Neural cell (in vitro differentiated cells): ENCODE results near the gene NPAS3. TPM values are rescaled to one million over a fixed set of nuclear protein-coding genes. Genes with fewer than 3 reads are reported as not detected.

Source experiments
- H2AFZ ChIP-seq: fragments of 200-600, 300-800 bp; sonication (generic), shearing (Covaris generic); 2 replicates; pipeline ENCODE4 v1.6.0; 2014; ENCODE audit warnings: low read depth, mild to moderate bottlenecking, antibody characterized with exemption, low read length, moderate library complexity
- H3F3A ChIP-seq: fragments of 200-600 bp; shearing (Covaris generic); 2 replicates; pipeline ENCODE4 v1.6.1; 2016; ENCODE audit warnings: mild to moderate bottlenecking, moderate library complexity, mixed read lengths, antibody characterized with exemption, low read length; ENCODE audit not compliant: insufficient read depth, poor library complexity, severe bottlenecking
- H3K27ac ChIP-seq: fragments of 200-600, 300-800 bp; sonication (generic), shearing (Covaris generic); 2 replicates; pipeline ENCODE4 v1.5.1; 2014; ENCODE audit warnings: mild to moderate bottlenecking, low read length, moderate library complexity
- H3K27me3 ChIP-seq: fragments of 300-800, 200-600 bp; sonication (generic), shearing (Covaris generic); 2 replicates; pipeline ENCODE4 v1.6.0; 2014; ENCODE audit warnings: mild to moderate bottlenecking, low read depth, low read length, moderate library complexity; ENCODE audit not compliant: insufficient read depth
- H3K36me3 ChIP-seq: fragments of 300-800, 200-600 bp; sonication (generic), shearing (Covaris generic); 2 replicates; pipeline ENCODE4 v1.5.1; 2014; ENCODE audit warnings: mild to moderate bottlenecking, antibody characterized with exemption, low read length, moderate library complexity; ENCODE audit not compliant: insufficient read depth
- H3K4me2 ChIP-seq: fragments of 300-800, 200-600 bp; sonication (generic), shearing (Covaris generic); 2 replicates; pipeline ENCODE4 v1.6.0; 2014; ENCODE audit warnings: mild to moderate bottlenecking, low read length
- H3K4me3 ChIP-seq: fragments of 300-800, 200-600 bp; sonication (generic), shearing (Covaris generic); 2 replicates; pipeline ENCODE4 v1.5.1; 2014; ENCODE audit warnings: mild to moderate bottlenecking, low read length, moderate library complexity
- H3K79me2 ChIP-seq: fragments of 200-600 bp; shearing (Covaris generic); replicated peaks from 2 replicates; pipeline ENCODE4 v1.6.0; 2014; ENCODE audit warnings: mild to moderate bottlenecking, low read length, moderate library complexity; ENCODE audit not compliant: insufficient read depth
- H3K9ac ChIP-seq: fragments of 300-800, 200-600 bp; sonication (generic), shearing (Covaris generic); 2 replicates; pipeline ENCODE4 v1.6.1; 2016; ENCODE audit warnings: mild to moderate bottlenecking, low read length, mixed read lengths
- H3K9me2 ChIP-seq: fragments of 200-600 bp; shearing (Covaris generic); 2 replicates; pipeline ENCODE4 v1.6.1; 2016; ENCODE audit warnings: mild to moderate bottlenecking, low read length, mixed read lengths; ENCODE audit not compliant: insufficient read depth
- H3K9me3 ChIP-seq: fragments of 200-600, 300-800 bp; sonication (generic), shearing (Covaris generic); 2 replicates; pipeline ENCODE4 v1.6.1; 2016; ENCODE audit warnings: mild to moderate bottlenecking, mixed run types, low read length, moderate library complexity, mixed read lengths
- H4K20me1 ChIP-seq: fragments of 200-600 bp; shearing (Covaris generic); 2 replicates; pipeline ENCODE4 v1.6.1; 2016; ENCODE audit warnings: mild to moderate bottlenecking, mixed run types; ENCODE audit not compliant: insufficient read depth
- EP300 ChIP-seq: fragments of 450-650 bp; conservative IDR thresholded peaks from 2 replicates; pipeline ENCODE4 v1.6.1; 2014; ENCODE audit warnings: antibody characterized with exemption, mild to moderate bottlenecking, moderate library complexity; ENCODE audit not compliant: poor library complexity, severe bottlenecking
- EZH2 ChIP-seq: fragments of 200-600, 300-800 bp; shearing (Covaris generic), sonication (generic); IDR thresholded peaks from 2 replicates; pipeline ENCODE4 v1.6.1; 2014; ENCODE audit warnings: antibody characterized with exemption, low read length, borderline replicate concordance, mild to moderate bottlenecking; ENCODE audit not compliant: insufficient read depth, poor library complexity, severe bottlenecking
- MXI1 ChIP-seq: fragments of 450-650 bp; conservative IDR thresholded peaks from 2 replicates; pipeline ENCODE4 v1.6.1; 2014; ENCODE audit warnings: antibody characterized with exemption, mild to moderate bottlenecking; ENCODE audit not compliant: poor library complexity, severe bottlenecking
- POLR2AphosphoS5 ChIP-seq: IDR thresholded peaks from 2 replicates; pipeline ENCODE4 v1.6.1; 2012
- RAD21 ChIP-seq: fragments of 450-650 bp; conservative IDR thresholded peaks from 2 replicates; pipeline ENCODE4 v1.6.1; 2014; ENCODE audit warnings: antibody characterized with exemption, mild to moderate bottlenecking, moderate library complexity
- SMC3 ChIP-seq: fragments of 450-650 bp; conservative IDR thresholded peaks from 2 replicates; pipeline ENCODE4 v1.6.1; 2014; ENCODE audit warnings: antibody characterized with exemption, mild to moderate bottlenecking, moderate library complexity; ENCODE audit not compliant: poor library complexity
- TAF1 ChIP-seq: IDR thresholded peaks from 2 replicates; pipeline ENCODE4 v1.6.1; 2012; ENCODE audit warnings: low read depth
- polyA plus RNA-seq: library from polyadenylated mRNA; depleted of rRNA; stranded (reverse); fragments of >200 nt; gene quantifications from 2 replicates; pipeline ENCODE4 v1.2.3, GENCODE V29; 2014
- TF ChIP-seq, protein P1 (sequence below): IDR thresholded peaks from 2 replicates; pipeline ENCODE4 v1.6.1; 2012; ENCODE audit warnings: borderline replicate concordance
- TF ChIP-seq, protein P2 (sequence below): fragments of 450-650 bp; IDR thresholded peaks from 2 replicates; pipeline ENCODE4 v1.5.1; 2014; ENCODE audit warnings: antibody characterized with exemption, mild to moderate bottlenecking, moderate library complexity; ENCODE audit not compliant: poor library complexity, severe bottlenecking

Gene NPAS3
- polyA plus RNA-seq, 1 donor from 2014 or later: 1.3 TPM

DNA sequence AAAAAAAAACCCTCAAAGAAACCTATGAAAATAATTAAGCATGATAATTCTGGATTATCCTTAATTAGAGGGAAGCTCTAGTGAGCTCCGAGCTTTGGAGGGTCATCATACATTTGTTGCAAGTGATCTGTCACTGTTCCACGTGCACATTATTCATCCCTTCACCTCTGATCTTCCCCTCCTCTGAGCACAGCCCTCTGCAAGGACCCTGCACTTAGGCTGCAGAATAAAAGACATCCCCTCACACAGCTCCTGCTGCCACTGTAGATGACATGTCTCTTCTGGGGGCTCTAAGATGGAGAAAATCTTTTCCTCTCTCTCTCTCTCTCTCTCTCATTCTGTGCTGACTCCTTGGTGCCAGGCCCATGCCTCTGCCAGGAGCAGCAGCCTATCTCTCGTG lies 711.8 kb downstream of the NPAS3 start:
- Histone ChIP-seq H3K9ac (no peak overlapping the region), H3K4me2 (no peak overlapping the region), H3F3A (no peaks in the 10 kb centered on the region), H3K36me3 (no peaks in the 10 kb centered on the region), H3K27ac (no peak overlapping the region), H2AFZ (no peak overlapping the region), H3K9me3 (no peaks in the 10 kb centered on the region), H3K4me3 (no peak overlapping the region), H3K9me2 (no peaks in the 10 kb centered on the region), H3K79me2 (no peaks in the 10 kb centered on the region), H3K27me3 (no peaks in the 10 kb centered on the region), H4K20me1 (no peaks in the 10 kb centered on the region)
- TF ChIP-seq, protein P1, sequence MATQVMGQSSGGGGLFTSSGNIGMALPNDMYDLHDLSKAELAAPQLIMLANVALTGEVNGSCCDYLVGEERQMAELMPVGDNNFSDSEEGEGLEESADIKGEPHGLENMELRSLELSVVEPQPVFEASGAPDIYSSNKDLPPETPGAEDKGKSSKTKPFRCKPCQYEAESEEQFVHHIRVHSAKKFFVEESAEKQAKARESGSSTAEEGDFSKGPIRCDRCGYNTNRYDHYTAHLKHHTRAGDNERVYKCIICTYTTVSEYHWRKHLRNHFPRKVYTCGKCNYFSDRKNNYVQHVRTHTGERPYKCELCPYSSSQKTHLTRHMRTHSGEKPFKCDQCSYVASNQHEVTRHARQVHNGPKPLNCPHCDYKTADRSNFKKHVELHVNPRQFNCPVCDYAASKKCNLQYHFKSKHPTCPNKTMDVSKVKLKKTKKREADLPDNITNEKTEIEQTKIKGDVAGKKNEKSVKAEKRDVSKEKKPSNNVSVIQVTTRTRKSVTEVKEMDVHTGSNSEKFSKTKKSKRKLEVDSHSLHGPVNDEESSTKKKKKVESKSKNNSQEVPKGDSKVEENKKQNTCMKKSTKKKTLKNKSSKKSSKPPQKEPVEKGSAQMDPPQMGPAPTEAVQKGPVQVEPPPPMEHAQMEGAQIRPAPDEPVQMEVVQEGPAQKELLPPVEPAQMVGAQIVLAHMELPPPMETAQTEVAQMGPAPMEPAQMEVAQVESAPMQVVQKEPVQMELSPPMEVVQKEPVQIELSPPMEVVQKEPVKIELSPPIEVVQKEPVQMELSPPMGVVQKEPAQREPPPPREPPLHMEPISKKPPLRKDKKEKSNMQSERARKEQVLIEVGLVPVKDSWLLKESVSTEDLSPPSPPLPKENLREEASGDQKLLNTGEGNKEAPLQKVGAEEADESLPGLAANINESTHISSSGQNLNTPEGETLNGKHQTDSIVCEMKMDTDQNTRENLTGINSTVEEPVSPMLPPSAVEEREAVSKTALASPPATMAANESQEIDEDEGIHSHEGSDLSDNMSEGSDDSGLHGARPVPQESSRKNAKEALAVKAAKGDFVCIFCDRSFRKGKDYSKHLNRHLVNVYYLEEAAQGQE: no peak
- TF ChIP-seq, protein P2, sequence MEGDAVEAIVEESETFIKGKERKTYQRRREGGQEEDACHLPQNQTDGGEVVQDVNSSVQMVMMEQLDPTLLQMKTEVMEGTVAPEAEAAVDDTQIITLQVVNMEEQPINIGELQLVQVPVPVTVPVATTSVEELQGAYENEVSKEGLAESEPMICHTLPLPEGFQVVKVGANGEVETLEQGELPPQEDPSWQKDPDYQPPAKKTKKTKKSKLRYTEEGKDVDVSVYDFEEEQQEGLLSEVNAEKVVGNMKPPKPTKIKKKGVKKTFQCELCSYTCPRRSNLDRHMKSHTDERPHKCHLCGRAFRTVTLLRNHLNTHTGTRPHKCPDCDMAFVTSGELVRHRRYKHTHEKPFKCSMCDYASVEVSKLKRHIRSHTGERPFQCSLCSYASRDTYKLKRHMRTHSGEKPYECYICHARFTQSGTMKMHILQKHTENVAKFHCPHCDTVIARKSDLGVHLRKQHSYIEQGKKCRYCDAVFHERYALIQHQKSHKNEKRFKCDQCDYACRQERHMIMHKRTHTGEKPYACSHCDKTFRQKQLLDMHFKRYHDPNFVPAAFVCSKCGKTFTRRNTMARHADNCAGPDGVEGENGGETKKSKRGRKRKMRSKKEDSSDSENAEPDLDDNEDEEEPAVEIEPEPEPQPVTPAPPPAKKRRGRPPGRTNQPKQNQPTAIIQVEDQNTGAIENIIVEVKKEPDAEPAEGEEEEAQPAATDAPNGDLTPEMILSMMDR: no peak
- TF ChIP-seq MXI1 (no peak), TAF1 (no peak), EP300 (no peak), RAD21 (no peak), POLR2AphosphoS5 (no peak), EZH2 (no peak), SMC3 (no peak)

DNA sequence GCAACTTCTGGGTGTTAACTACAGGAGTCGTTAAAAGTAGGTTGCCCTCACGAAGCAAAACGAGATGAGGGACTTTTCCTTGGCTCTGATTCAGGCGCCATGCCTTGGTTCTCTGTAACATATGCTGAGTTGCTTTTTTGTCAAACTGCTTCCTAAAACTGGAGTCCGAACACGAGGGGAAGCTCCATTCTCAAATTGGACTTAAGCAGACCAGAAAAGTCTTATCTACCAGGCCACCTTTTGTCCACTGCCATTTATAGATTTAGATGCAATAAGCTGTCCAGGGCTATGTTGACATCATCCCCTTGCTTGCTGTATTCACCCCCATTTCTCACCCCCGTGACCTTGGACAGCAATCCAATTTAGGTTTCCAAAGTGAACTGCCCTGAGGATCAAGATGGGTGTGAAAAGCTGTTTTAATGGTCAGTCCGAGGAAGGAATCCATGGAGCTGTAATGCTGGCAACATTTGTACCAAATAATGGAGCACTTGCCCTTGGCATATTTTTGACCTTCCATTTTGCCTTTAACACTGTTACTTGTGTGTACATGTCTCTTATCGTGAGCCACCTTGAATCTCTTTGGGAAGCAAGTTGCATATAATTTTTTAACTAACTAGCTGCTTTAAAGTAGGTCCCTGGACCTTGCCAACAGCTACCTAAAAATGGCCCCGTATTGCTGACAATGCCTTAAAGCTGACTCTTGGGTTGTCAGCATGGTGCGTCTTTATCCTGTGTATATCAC lies 714.1 kb downstream of the NPAS3 start:
- Histone ChIP-seq H3K36me3 (no peaks in the 10 kb centered on the region), H3K27ac (no peak overlapping the region), H3K9me3 (no peaks in the 10 kb centered on the region), H3K4me3 (no peak overlapping the region), H3K9me2 (no peaks in the 10 kb centered on the region), H3K27me3 (no peaks in the 10 kb centered on the region), H3K4me2 (no peak overlapping the region), H4K20me1 (no peaks in the 10 kb centered on the region), H2AFZ (no peak overlapping the region), H3K79me2 (no peaks in the 10 kb centered on the region), H3F3A (no peaks in the 10 kb centered on the region), H3K9ac (no peak overlapping the region)
- no peak for TF ChIP-seq MXI1
